HG02938 (cell line): ENCODE data around the gene ANTKMT.
"Not testable (repeated sequence)": the region's sequence is repeated elsewhere in the genome, so short reads cannot be mapped to it uniquely, and the experiment has no call there.

ENCODE experiments used
- ATAC-seq: cut with Tn5 transposase; IDR thresholded peaks from one replicate; pipeline ENCODE4 v1.9.1; 2021; ENCODE audit warnings: mild to moderate bottlenecking, moderate library complexity; ENCODE audit not compliant: unreplicated experiment

The ANTKMT gene

GRCh38 chr16:712740-713250 lies 8.2 kb upstream of the ANTKMT start:
- not testable (repeated sequence) for ATAC-seq

- no peak for ATAC-seq
These were observed 6.9 kb upstream of the ANTKMT start for GRCh38 chr16:714079-714478.

- ATAC-seq, result peak; percentile 52
These were observed 6.1 kb upstream of the ANTKMT start, which contains the start of gene METRN for GRCh38 chr16:714558-715476. Gene METRN (plus strand): TSS chr16:715118. CDS start chr16:715290, 172 bp downstream.

- ATAC-seq, result no peak
These were observed 5.3 kb upstream of the ANTKMT start for GRCh38 chr16:715477-716199.

- ATAC-seq, result no peak
These were observed 4.8 kb upstream of the ANTKMT start for GRCh38 chr16:716200-716568.

- ATAC-seq, result no peak
These were observed 4.1 kb upstream of the ANTKMT start for GRCh38 chr16:716768-717325.

GRCh38 chr16:717450-718245 lies 3.3 kb upstream of the ANTKMT start:
- ATAC-seq, result no peak

GRCh38 chr16:718389-718788 lies 2.6 kb upstream of the ANTKMT start:
- no peak for ATAC-seq

- ATAC-seq, result no peak
These were observed 2.0 kb upstream of the ANTKMT start for GRCh38 chr16:718922-719321.

GRCh38 chr16:719815-720446 lies 1.0 kb upstream of the ANTKMT start:
- peak; percentile 1 for ATAC-seq

- peak; percentile 22 for ATAC-seq
These were observed 428 bp upstream of the ANTKMT start for GRCh38 chr16:720447-720989.

- ATAC-seq, result no peak
These were observed 1.0 kb downstream of the ANTKMT start for GRCh38 chr16:721765-722540.

GRCh38 chr16:722835-723633 lies 2.1 kb downstream of the ANTKMT start:
- ATAC-seq, result no peak

GRCh38 chr16:723695-724094 lies 2.7 kb downstream of the ANTKMT start:
- ATAC-seq, result no peak

- ATAC-seq, result no peak
These were observed 3.5 kb downstream of the ANTKMT start for GRCh38 chr16:724188-725040.

GRCh38 chr16:725041-725376 lies 4.1 kb downstream of the ANTKMT start:
- ATAC-seq, result no peak

- ATAC-seq, result no peak
These were observed 4.7 kb downstream of the ANTKMT start for GRCh38 chr16:725463-726187.
